NOMO-1 (cell line): ENCODE measurements around the gene ZSWIM6.

Experiments used
- DNase-seq, 2 experiments: peaks; one replicate each; lab custom pipeline; 2025; ENCODE audit not compliant: unreplicated experiment in 2 of 2; lab: John Stamatoyannopoulos, UW

ZSWIM6 gene

GRCh38 chr5:61330845-61331406 lies 1.1 kb upstream of the ZSWIM6 start:
- DNase-seq: peak; percentile 52 to 59

- DNase-seq: no peak
Measured at GRCh38 chr5:61332358-61332749, 296 bp downstream of the ZSWIM6 start.

- peak in 1 of 2 experiments; percentile 17 for DNase-seq
Measured at GRCh38 chr5:61332851-61333320, 828 bp downstream of the ZSWIM6 start.

GRCh38 chr5:61333321-61333953 lies 1.4 kb downstream of the ZSWIM6 start:
- DNase-seq: peak; percentile 65 to 73

- no peak for DNase-seq
Measured at GRCh38 chr5:61333954-61334867, 2.2 kb downstream of the ZSWIM6 start.

- DNase-seq: no peak
Measured at GRCh38 chr5:61334868-61335615, 3.0 kb downstream of the ZSWIM6 start.

GRCh38 chr5:61339764-61340163 lies 7.7 kb downstream of the ZSWIM6 start:
- no peak for DNase-seq

- DNase-seq: no peak
Measured at GRCh38 chr5:61340775-61341361, 8.8 kb downstream of the ZSWIM6 start.

GRCh38 chr5:61342071-61342501 lies 10.0 kb downstream of the ZSWIM6 start:
- DNase-seq: peak in 1 of 2 experiments; percentile 62

- no peak for DNase-seq
Measured at GRCh38 chr5:61344187-61344944, 12.3 kb downstream of the ZSWIM6 start.

GRCh38 chr5:61346511-61346910 lies 14.5 kb downstream of the ZSWIM6 start:
- no peak for DNase-seq

GRCh38 chr5:61347080-61347479 lies 15.0 kb downstream of the ZSWIM6 start:
- peak; percentile 64 to 84 for DNase-seq

GRCh38 chr5:61348447-61348846 lies 16.4 kb downstream of the ZSWIM6 start:
- DNase-seq: peak; percentile 52 to 83

- DNase-seq: no peak
Measured at GRCh38 chr5:61349935-61350334, 17.9 kb downstream of the ZSWIM6 start.

- peak in 1 of 2 experiments; percentile 9 for DNase-seq
Measured at GRCh38 chr5:61350535-61350934, 18.5 kb downstream of the ZSWIM6 start.

- DNase-seq: no peak
Measured at GRCh38 chr5:61351733-61352132, 19.7 kb downstream of the ZSWIM6 start.

GRCh38 chr5:61352180-61352579 lies 20.1 kb downstream of the ZSWIM6 start:
- DNase-seq: no peak

- no peak for DNase-seq
Measured at GRCh38 chr5:61352612-61353156, 20.6 kb downstream of the ZSWIM6 start.

- DNase-seq: no peak
Measured at GRCh38 chr5:61353293-61353692, 21.2 kb downstream of the ZSWIM6 start.
